CD14-positive monocyte (primary cell): ENCODE results near the gene GREM2. TPM values are rescaled to one million over a fixed set of nuclear protein-coding genes. Genes with fewer than 3 reads are reported as not detected.

Source experiments
- DNase-seq, 3 donors: peaks; one replicate each; pipeline ENCODE4 v3.0.0-alpha.2; 2011 to 2022
- H2AFZ ChIP-seq: 2 replicates; pipeline ENCODE4 v1.6.0; 2012; ENCODE audit warnings: mild to moderate bottlenecking, low read depth, low read length, inconsistent platforms; ENCODE audit not compliant: insufficient read depth, poor library complexity, severe bottlenecking
- H3K27ac ChIP-seq, 2 donors: 1 replicate in 1 of 2; 2 replicates in 1 of 2; pipeline ENCODE4 v1.5.1; 2012 to 2013; ENCODE audit warnings: low read length in 2 of 2, control low read depth in 1 of 2, inconsistent platforms in 1 of 2, low read depth in 1 of 2, mild to moderate bottlenecking in 1 of 2
- H3K27me3 ChIP-seq, 2 donors: one replicate each; pipeline versions ENCODE4 v1.6.0 to v1.6.1; 2011 to 2013; ENCODE audit warnings: low read length in 2 of 2; ENCODE audit not compliant: control insufficient read depth in 2 of 2, insufficient read depth in 2 of 2
- H3K36me3 ChIP-seq, 2 donors: replicated peaks in 1 of 2; 1 replicate in 1 of 2; 2 replicates in 1 of 2; pipeline versions ENCODE4 v1.5.1 to v1.6.1; 2012 to 2013; ENCODE audit warnings: low read length in 2 of 2, control low read depth in 1 of 2, inconsistent platforms in 1 of 2, mild to moderate bottlenecking in 1 of 2; ENCODE audit not compliant: insufficient read depth in 2 of 2, control insufficient read depth in 1 of 2
- H3K4me1 ChIP-seq, 2 donors: 1 replicate in 1 of 2; 2 replicates in 1 of 2; pipeline versions ENCODE4 v1.5.1 to v1.6.1; 2012 to 2013; ENCODE audit warnings: low read length in 2 of 2, control low read depth in 1 of 2, inconsistent platforms in 1 of 2, mild to moderate bottlenecking in 1 of 2, moderate library complexity in 1 of 2; ENCODE audit not compliant: insufficient read depth in 2 of 2, control insufficient read depth in 1 of 2
- H3K4me2 ChIP-seq: replicated peaks from 2 replicates; pipeline ENCODE3; 2012; ENCODE audit warnings: low read length, moderate library complexity, mild to moderate bottlenecking; ENCODE audit not compliant: poor library complexity, severe bottlenecking; ENCODE audit errors: extremely low read depth
- H3K4me3 ChIP-seq, 3 experiments: fragments of 200-600 bp in 1 of 3; sonication (generic) in 1 of 3; replicated peaks in 1 of 3; 1 replicate in 2 of 3; 2 replicates in 1 of 3; pipeline ENCODE4 v1.5.1; 2011 to 2013; ENCODE audit warnings: low read length in 3 of 3, mild to moderate bottlenecking in 3 of 3, control low read depth in 2 of 3, low read depth in 2 of 3, inconsistent platforms in 1 of 3, moderate library complexity in 1 of 3
- H3K79me2 ChIP-seq: 2 replicates; pipeline ENCODE4 v1.6.0; 2012; ENCODE audit warnings: mild to moderate bottlenecking, control low read depth, inconsistent platforms, low read length, moderate library complexity; ENCODE audit not compliant: insufficient read depth
- H3K9ac ChIP-seq: 2 replicates; pipeline ENCODE4 v1.6.0; 2017; ENCODE audit warnings: low read length, mild to moderate bottlenecking; ENCODE audit not compliant: insufficient read depth, poor library complexity, severe bottlenecking
- H3K9me3 ChIP-seq, 2 donors: replicated peaks in 1 of 2; 1 replicate in 1 of 2; 2 replicates in 1 of 2; pipeline versions ENCODE4 v1.5.1 to v1.6.1; 2012 to 2013; ENCODE audit warnings: low read length in 2 of 2, control low read depth in 1 of 2; ENCODE audit not compliant: control insufficient read depth in 1 of 2, insufficient read depth in 1 of 2
- H4K20me1 ChIP-seq: 2 replicates; pipeline ENCODE4 v1.6.0; 2012; ENCODE audit warnings: mild to moderate bottlenecking, low read length, control low read depth, moderate library complexity; ENCODE audit not compliant: insufficient read depth
- H3K27ac Mint-ChIP-seq, 7 donors: one replicate each; pipeline ENCODE4 v1.8.0; 2020; ENCODE audit warnings: mild to moderate bottlenecking in 7 of 7, mixed read lengths in 7 of 7, moderate library complexity in 6 of 7, inconsistent platforms in 2 of 7
- H3K27me3 Mint-ChIP-seq, 3 donors: one replicate each; pipeline ENCODE4 v1.8.0; 2021 to 2022; ENCODE audit warnings: low read depth in 3 of 3, mild to moderate bottlenecking in 3 of 3, mixed read lengths in 3 of 3, moderate library complexity in 3 of 3, inconsistent platforms in 1 of 3
- H3K36me3 Mint-ChIP-seq, 2 donors: one replicate each; pipeline ENCODE4 v1.8.0; 2020; ENCODE audit warnings: mixed read lengths in 2 of 2, inconsistent platforms in 1 of 2, mild to moderate bottlenecking in 1 of 2
- H3K4me1 Mint-ChIP-seq: one replicate; pipeline ENCODE4 v1.8.0; 2020; ENCODE audit warnings: mild to moderate bottlenecking, mixed read lengths
- H3K4me3 Mint-ChIP-seq, 2 donors: one replicate each; pipeline ENCODE4 v1.8.0; 2020; ENCODE audit warnings: mild to moderate bottlenecking in 2 of 2, mixed read lengths in 2 of 2, moderate library complexity in 1 of 2
- H3K9me3 Mint-ChIP-seq, 7 donors: one replicate each; pipeline ENCODE4 v1.8.0; 2020 to 2022; ENCODE audit warnings: mixed read lengths in 7 of 7, mild to moderate bottlenecking in 6 of 7, moderate library complexity in 6 of 7, inconsistent platforms in 2 of 7
- CTCF ChIP-seq: fragments of 200-600 bp; IDR thresholded peaks from one replicate; pipeline ENCODE4 v1.8.0; 2022; ENCODE audit warnings: antibody characterized with exemption, mild to moderate bottlenecking
- WGBS: methylation state at CpG from one replicate; pipeline ENCODE4 v1.1.5; 2013; ENCODE audit warnings: missing lambda C conversion rate; ENCODE audit not compliant: insufficient coverage; 5-methylcytosine and 5-hydroxymethylcytosine counted together
- intact Hi-C, 2 donors: fragments of 100-400 bp; cut with micrococcal nuclease; formaldehyde crosslinking; loops; one replicate each; pipeline versions ENCODE4 v1.15.0 to v1.15.1; 2023
- polyA plus RNA-seq, 3 donors: library from polyadenylated mRNA; depleted of rRNA in 1 of 3; unstranded in 2 of 3; stranded (reverse) in 1 of 3; fragments of 300-500 nt in 2 of 3; fragments of >200 nt in 1 of 3; fragmentation: Illumina TruSeq in 2 of 3; gene quantifications; 1 replicate in 2 of 3; 2 replicates in 1 of 3; pipeline ENCODE4 v1.2.3, GENCODE V29; 2012 to 2021

Gene GREM2
- polyA plus RNA-seq, 3 donors, result not detected

- Histone ChIP-seq H3K4me1 (no peaks in the 10 kb centered on the region), H3K27me3 (no peaks in the 10 kb centered on the region), H3K9ac (no peak overlapping the region), H3K36me3 (no peaks in the 10 kb centered on the region), H3K4me3 (no peak overlapping the region), H3K4me2 (no peak overlapping the region), H2AFZ (no peak overlapping the region), H4K20me1 (no peaks in the 10 kb centered on the region), H3K79me2 (no peaks in the 10 kb centered on the region), H3K27ac (no peak overlapping the region), H3K9me3 (no peaks in the 10 kb centered on the region)
- intact Hi-C loops, result no loop called here
- Mint-ChIP-seq H3K36me3 (no peaks in the 10 kb centered on the region), H3K4me3 (no peak overlapping the region), H3K4me1 (no peaks in the 10 kb centered on the region), H3K9me3 (peaks cover 0 to 22% (median 5%) of the 10 kb centered on the region in 7 donors), H3K27me3 (no peaks in the 10 kb centered on the region), H3K27ac (no peak overlapping the region)
- no peak for DNase-seq
- no peak for TF ChIP-seq CTCF
- WGBS, result no CpG with 5 or more reads among the region's 3 CpGs
These were observed 103.8 kb downstream of the GREM2 start for GRCh38 chr1:240508201-240508600.

DNA sequence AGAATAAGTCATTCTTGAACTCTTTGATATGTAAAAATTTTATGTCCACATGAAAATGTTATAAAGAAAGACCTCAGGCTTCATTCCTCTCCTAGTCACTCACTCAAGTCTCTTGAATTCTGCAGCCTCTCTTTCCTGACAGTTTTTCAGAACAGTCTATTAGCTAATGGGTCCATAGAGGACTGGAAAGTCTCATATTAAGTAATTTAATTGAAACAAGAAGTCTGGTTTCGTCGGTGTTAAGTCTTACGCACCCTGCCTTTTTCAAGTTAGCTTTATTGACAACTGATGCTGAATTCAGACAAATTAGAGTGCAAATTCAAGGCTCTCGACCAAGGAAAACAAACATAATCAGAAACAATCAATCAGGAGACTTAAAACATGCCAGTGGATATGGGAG, 105.8 kb downstream of the GREM2 start:
- H3K27me3 Mint-ChIP-seq, result no peaks in the 10 kb centered on the region
- Histone ChIP-seq H3K27ac (no peak overlapping the region), H3K4me3 (no peak overlapping the region), H3K36me3 (no peaks in the 10 kb centered on the region), H3K79me2 (no peaks in the 10 kb centered on the region), H3K9ac (no peak overlapping the region), H3K27me3 (no peaks in the 10 kb centered on the region), H3K4me1 (no peaks in the 10 kb centered on the region), H3K9me3 (no peaks in the 10 kb centered on the region), H4K20me1 (no peaks in the 10 kb centered on the region), H3K4me2 (no peak overlapping the region), H2AFZ (no peak overlapping the region)
- no peaks in the 10 kb centered on the region for H3K4me1 Mint-ChIP-seq
- H3K4me3 Mint-ChIP-seq, result no peak overlapping the region
- H3K36me3 Mint-ChIP-seq, result no peaks in the 10 kb centered on the region
- peaks cover 0 to 15% (median 4%) of the 10 kb centered on the region in 7 donors for H3K9me3 Mint-ChIP-seq
- TF ChIP-seq CTCF, result no peak
- no CpG with 5 or more reads among the region's 4 CpGs for WGBS
- intact Hi-C loops, result no loop called here
- no peak for DNase-seq
- no peak overlapping the region for H3K27ac Mint-ChIP-seq
